GM23338 (cell line): ENCODE measurements around the gene RBM43.

Experiments
- EZH2 ChIP-seq: fragments of 200-600 bp; sonication (generic); IDR thresholded peaks from one replicate; pipeline ENCODE4 v1.8.0; 2017; ENCODE audit warnings: antibody characterized with exemption, mild to moderate bottlenecking, low read depth; ENCODE audit not compliant: unreplicated experiment
- NANOG ChIP-seq: IDR thresholded peaks from 2 replicates; pipeline ENCODE4 v1.6.1; 2016; ENCODE audit warnings: antibody characterized with exemption, borderline replicate concordance
- POLR2AphosphoS5 ChIP-seq: IDR thresholded peaks from 2 replicates; pipeline ENCODE4 v1.6.1; 2016; ENCODE audit warnings: antibody characterized with exemption, low read depth
- REST ChIP-seq: IDR thresholded peaks from one replicate; pipeline ENCODE4 v1.6.1; 2018; ENCODE audit warnings: antibody characterized with exemption; ENCODE audit not compliant: unreplicated experiment
- TF ChIP-seq, protein P1 (sequence below), 2 experiments: fragments of 200-600 bp in 1 of 2; sonication (generic) in 1 of 2; conservative IDR thresholded peaks; 2 replicates each; pipeline versions ENCODE4 v1.5.1 to v1.6.1; 2016 to 2017; ENCODE audit warnings: antibody characterized with exemption in 2 of 2, low read depth in 2 of 2, mild to moderate bottlenecking in 2 of 2, moderate library complexity in 1 of 2

- TF ChIP-seq NANOG: no peak
- TF ChIP-seq REST: no peak
- TF ChIP-seq, protein P1, sequence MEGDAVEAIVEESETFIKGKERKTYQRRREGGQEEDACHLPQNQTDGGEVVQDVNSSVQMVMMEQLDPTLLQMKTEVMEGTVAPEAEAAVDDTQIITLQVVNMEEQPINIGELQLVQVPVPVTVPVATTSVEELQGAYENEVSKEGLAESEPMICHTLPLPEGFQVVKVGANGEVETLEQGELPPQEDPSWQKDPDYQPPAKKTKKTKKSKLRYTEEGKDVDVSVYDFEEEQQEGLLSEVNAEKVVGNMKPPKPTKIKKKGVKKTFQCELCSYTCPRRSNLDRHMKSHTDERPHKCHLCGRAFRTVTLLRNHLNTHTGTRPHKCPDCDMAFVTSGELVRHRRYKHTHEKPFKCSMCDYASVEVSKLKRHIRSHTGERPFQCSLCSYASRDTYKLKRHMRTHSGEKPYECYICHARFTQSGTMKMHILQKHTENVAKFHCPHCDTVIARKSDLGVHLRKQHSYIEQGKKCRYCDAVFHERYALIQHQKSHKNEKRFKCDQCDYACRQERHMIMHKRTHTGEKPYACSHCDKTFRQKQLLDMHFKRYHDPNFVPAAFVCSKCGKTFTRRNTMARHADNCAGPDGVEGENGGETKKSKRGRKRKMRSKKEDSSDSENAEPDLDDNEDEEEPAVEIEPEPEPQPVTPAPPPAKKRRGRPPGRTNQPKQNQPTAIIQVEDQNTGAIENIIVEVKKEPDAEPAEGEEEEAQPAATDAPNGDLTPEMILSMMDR (conservative IDR thresholded peaks at IDR 0.05; ENCODE audit: low read depth in 2 of 2): no peak
- no peak for TF ChIP-seq POLR2AphosphoS5
- TF ChIP-seq EZH2: no peak
Measured at GRCh38 chr2:151246152-151246551, 15.5 kb downstream of the RBM43 start.
